Measurements from ENCODE around the gene SNN.

GRCh38 chr16:11676799-11677198, 8.5 kb downstream of the SNN start:
- no peak for TF ChIP-seq POLR2A (IDR thresholded peaks at IDR 0.05)
- TF ChIP-seq CTCF (IDR thresholded peaks at IDR 0.05) = no peak
